Skeletal muscle satellite cell (primary cell): ENCODE data around the gene SOCS2. TPM values are rescaled to one million over a fixed set of nuclear protein-coding genes. Genes with fewer than 3 reads are reported as not detected.

Source experiments
- H3K27me3 ChIP-seq: 2 replicates; pipeline ENCODE4 v1.7.0; 2013; ENCODE audit warnings: low read length; ENCODE audit not compliant: control insufficient read depth, insufficient read depth
- H3K36me3 ChIP-seq: 2 replicates; pipeline ENCODE4 v1.7.0; 2013; ENCODE audit warnings: mild to moderate bottlenecking, control low read depth, low read length; ENCODE audit not compliant: insufficient read depth
- H3K4me1 ChIP-seq: 2 replicates; pipeline ENCODE4 v1.7.0; 2013; ENCODE audit warnings: low read length; ENCODE audit not compliant: control insufficient read depth, insufficient read depth
- H3K4me2 ChIP-seq: 2 replicates; pipeline ENCODE4 v1.7.0; 2013; ENCODE audit warnings: mild to moderate bottlenecking, low read length
- H3K4me3 ChIP-seq: 2 replicates; pipeline ENCODE4 v1.7.0; 2013; ENCODE audit warnings: low read length
- H3K9ac ChIP-seq: 2 replicates; pipeline ENCODE4 v1.7.0; 2013; ENCODE audit warnings: mild to moderate bottlenecking, low read depth, low read length, moderate library complexity
- H3K9me3 ChIP-seq: replicated peaks from 2 replicates; pipeline ENCODE4 v1.7.0; 2013; ENCODE audit warnings: mild to moderate bottlenecking, control low read depth, low read length
- total RNA-seq: library from RNA; depleted of rRNA; stranded (reverse); fragments of >200 nt; gene quantifications from 2 replicates; pipeline ENCODE4 v1.2.3, GENCODE V29; 2012; rRNA removed

The SOCS2 gene
- total RNA-seq = 15.9 and 21.5 TPM in 2 replicates

GRCh38 chr12:93571925-93572711 lies at the start of gene SOCS2:
TSS of gene SOCS2 (plus strand) at chr12:93572675. CDS start at chr12:93572898, 223 bp downstream.
- H3K27me3 ChIP-seq = peaks cover 5% of the 10 kb centered on the region

DNA sequence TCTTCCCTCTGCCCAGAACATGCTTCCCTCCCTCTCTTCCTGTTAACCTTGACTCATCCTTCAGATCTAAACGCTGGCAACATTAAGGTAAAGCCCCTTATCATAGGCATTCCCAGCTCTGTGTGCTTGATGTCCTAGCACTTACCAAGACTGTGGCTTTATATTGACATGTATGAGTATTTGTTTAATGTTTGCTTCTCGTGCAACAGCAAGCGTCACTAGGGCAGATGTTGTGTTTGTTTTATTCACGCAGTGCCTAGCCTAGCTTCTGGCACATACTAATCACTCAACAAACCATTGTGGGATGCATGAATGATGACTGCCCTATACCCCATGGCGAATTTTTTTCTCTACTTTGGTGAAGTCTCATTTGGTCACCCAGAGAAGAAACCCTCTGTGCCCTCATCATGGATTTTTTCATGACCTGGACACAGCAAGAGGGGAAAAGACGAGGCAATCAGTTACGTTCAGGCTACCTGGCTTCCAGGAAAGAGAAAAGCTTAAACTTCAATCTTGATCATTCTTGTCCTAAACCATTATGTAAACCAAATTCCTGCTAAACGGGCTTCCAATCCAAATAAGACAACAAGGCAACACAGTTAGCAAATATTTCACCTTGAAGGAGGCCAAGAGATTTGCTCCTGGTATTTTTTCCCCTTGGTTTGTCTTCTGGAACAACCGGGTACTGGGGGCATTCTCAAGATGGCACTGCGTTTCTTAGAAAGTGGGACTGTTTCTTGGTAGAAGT lies 47.9 kb upstream of the SOCS2 start:
- no peaks in the 10 kb centered on the region for H3K36me3 ChIP-seq
- H3K4me2 ChIP-seq = no peak overlapping the region
- peaks cover 9% of the 10 kb centered on the region for H3K4me1 ChIP-seq
- no peaks in the 10 kb centered on the region for H3K9me3 ChIP-seq
- no peaks in the 10 kb centered on the region for H3K27me3 ChIP-seq
- H3K4me3 ChIP-seq = no peak overlapping the region
- no peak overlapping the region for H3K9ac ChIP-seq

More at GRCh38 chr12:93571925-93572711, at the start of gene SOCS2:
- Histone ChIP-seq H3K9ac (peak within 1 kb of the TSS; percentile 84), H3K4me1 (peaks cover 12% of the 10 kb centered on the region), H3K9me3 (no peaks in the 10 kb centered on the region), H3K36me3 (peaks cover 10% of the 10 kb centered on the region), H3K4me2 (peak within 1 kb of the TSS; percentile 98), H3K4me3 (peak within 1 kb of the TSS; percentile 94)

- no peaks in the 10 kb centered on the region for H3K36me3 ChIP-seq
- H3K27me3 ChIP-seq = no peaks in the 10 kb centered on the region
- H3K9me3 ChIP-seq = no peaks in the 10 kb centered on the region
- H3K9ac ChIP-seq = no peak overlapping the region
- no peak overlapping the region for H3K4me3 ChIP-seq
- peaks cover 9% of the 10 kb centered on the region for H3K4me1 ChIP-seq
- H3K4me2 ChIP-seq = no peak overlapping the region
These were observed 45.6 kb upstream of the SOCS2 start for GRCh38 chr12:93526786-93527428.

GRCh38 chr12:93530358-93530757 lies 42.1 kb upstream of the SOCS2 start:
- Histone ChIP-seq H3K4me3 (no peak overlapping the region), H3K9me3 (no peaks in the 10 kb centered on the region), H3K4me2 (no peak overlapping the region), H3K36me3 (no peaks in the 10 kb centered on the region), H3K27me3 (no peaks in the 10 kb centered on the region), H3K9ac (no peak overlapping the region), H3K4me1 (peaks cover 9% of the 10 kb centered on the region)

GRCh38 chr12:93533310-93533709 lies 39.2 kb upstream of the SOCS2 start:
- H3K4me1 ChIP-seq = no peaks in the 10 kb centered on the region
- H3K27me3 ChIP-seq = no peaks in the 10 kb centered on the region
- no peaks in the 10 kb centered on the region for H3K36me3 ChIP-seq
- H3K9ac ChIP-seq = no peak overlapping the region
- no peaks in the 10 kb centered on the region for H3K9me3 ChIP-seq
- no peak overlapping the region for H3K4me2 ChIP-seq
- H3K4me3 ChIP-seq = no peak overlapping the region

- H3K4me3 ChIP-seq = no peak overlapping the region
- no peaks in the 10 kb centered on the region for H3K36me3 ChIP-seq
- H3K9ac ChIP-seq = no peak overlapping the region
- H3K4me1 ChIP-seq = no peaks in the 10 kb centered on the region
- H3K4me2 ChIP-seq = no peak overlapping the region
- H3K27me3 ChIP-seq = no peaks in the 10 kb centered on the region
- H3K9me3 ChIP-seq = no peaks in the 10 kb centered on the region
These were observed 36.2 kb upstream of the SOCS2 start for GRCh38 chr12:93536111-93536765.

GRCh38 chr12:93536766-93537488 lies 35.5 kb upstream of the SOCS2 start:
- Histone ChIP-seq H3K27me3 (no peaks in the 10 kb centered on the region), H3K4me1 (no peaks in the 10 kb centered on the region), H3K4me2 (no peak overlapping the region), H3K9ac (no peak overlapping the region), H3K4me3 (no peak overlapping the region), H3K9me3 (no peaks in the 10 kb centered on the region), H3K36me3 (no peaks in the 10 kb centered on the region)

DNA sequence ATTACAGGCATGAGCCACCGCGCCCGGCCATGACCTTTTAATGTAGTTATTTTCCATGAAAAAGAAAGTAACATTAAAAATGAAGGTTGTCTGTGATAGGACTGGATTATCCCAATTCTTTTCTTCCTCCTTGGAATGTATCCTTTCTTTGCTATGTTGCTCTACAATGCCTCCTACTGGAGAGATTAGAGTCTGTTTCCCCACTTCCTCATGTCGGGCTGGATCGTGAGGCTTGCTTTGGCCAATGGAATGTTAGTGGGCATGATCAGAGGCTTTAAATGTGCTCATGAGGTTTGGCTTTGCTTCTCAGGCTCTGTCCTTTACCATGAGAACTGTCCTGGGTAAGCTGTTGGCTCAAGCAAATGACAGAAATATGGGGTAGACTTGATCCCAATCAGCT lies 34.7 kb upstream of the SOCS2 start:
- no peak overlapping the region for H3K9ac ChIP-seq
- H3K27me3 ChIP-seq = no peaks in the 10 kb centered on the region
- no peak overlapping the region for H3K4me2 ChIP-seq
- H3K4me3 ChIP-seq = no peak overlapping the region
- no peaks in the 10 kb centered on the region for H3K9me3 ChIP-seq
- no peaks in the 10 kb centered on the region for H3K36me3 ChIP-seq
- H3K4me1 ChIP-seq = no peaks in the 10 kb centered on the region

GRCh38 chr12:93539821-93540220 lies 32.7 kb upstream of the SOCS2 start:
- H3K4me2 ChIP-seq = no peak overlapping the region
- no peaks in the 10 kb centered on the region for H3K27me3 ChIP-seq
- no peaks in the 10 kb centered on the region for H3K4me1 ChIP-seq
- H3K9me3 ChIP-seq = no peaks in the 10 kb centered on the region
- H3K36me3 ChIP-seq = no peaks in the 10 kb centered on the region
- H3K4me3 ChIP-seq = no peak overlapping the region
- H3K9ac ChIP-seq = no peak overlapping the region

GRCh38 chr12:93540466-93540865 lies 32.0 kb upstream of the SOCS2 start:
- no peak overlapping the region for H3K4me3 ChIP-seq
- no peaks in the 10 kb centered on the region for H3K9me3 ChIP-seq
- H3K36me3 ChIP-seq = no peaks in the 10 kb centered on the region
- H3K27me3 ChIP-seq = no peaks in the 10 kb centered on the region
- no peaks in the 10 kb centered on the region for H3K4me1 ChIP-seq
- H3K9ac ChIP-seq = no peak overlapping the region
- no peak overlapping the region for H3K4me2 ChIP-seq
